SK-N-SH treated with all-trans-retinoic acid at 6 μM for 48 hours (cell line): ENCODE results near the gene NFIB.

Experiments used
- ATAC-seq: fragments of 200-7000 bp; cut with Tn5 transposase; 3 replicates; pipeline ENCODE4 v1.9.1; 2020; ENCODE audit warnings: mild to moderate bottlenecking, moderate library complexity
- ARNTL ChIP-seq: fragments of 450-650 bp; formaldehyde crosslinking; IDR thresholded peaks from 2 replicates; pipeline ENCODE4 v1.5.0; 2020; ENCODE audit warnings: low read depth, mild to moderate bottlenecking, moderate library complexity, borderline replicate concordance
- BACH2 ChIP-seq: fragments of 250-450 bp; sonication (Bioruptor Pico); IDR thresholded peaks from 2 replicates; pipeline ENCODE4 v1.9.0; 2021; ENCODE audit warnings: mild to moderate bottlenecking, borderline replicate concordance
- CSDC2 ChIP-seq: fragments of 250-450 bp; sonication (Bioruptor Pico); IDR thresholded peaks from 2 replicates; pipeline ENCODE4 v1.5.0; 2020; ENCODE audit warnings: mild to moderate bottlenecking, moderate library complexity
- ESRRG ChIP-seq: fragments of 250-450 bp; sonication (Bioruptor Pico); IDR thresholded peaks from 2 replicates; pipeline ENCODE4 v1.6.1; 2021; ENCODE audit warnings: mild to moderate bottlenecking
- ISL1 ChIP-seq: fragments of 250-450 bp; sonication (Bioruptor Pico); IDR thresholded peaks from 2 replicates; pipeline ENCODE4 v2.1.2; 2022; ENCODE audit warnings: mild to moderate bottlenecking, moderate library complexity
- OSR1 ChIP-seq: fragments of 250-450 bp; sonication (Bioruptor Pico); IDR thresholded peaks from 2 replicates; pipeline ENCODE4 v1.8.0; 2022; ENCODE audit warnings: moderate library complexity, mild to moderate bottlenecking, inconsistent platforms
- PPARA ChIP-seq: fragments of 250-450 bp; sonication (Bioruptor Pico); IDR thresholded peaks from 2 replicates; pipeline ENCODE4 v1.5.0; 2020; ENCODE audit warnings: mild to moderate bottlenecking, borderline replicate concordance
- RARB ChIP-seq: fragments of 250-450 bp; sonication (Bioruptor Pico); IDR thresholded peaks from 2 replicates; pipeline ENCODE4 v1.8.0; 2021; ENCODE audit warnings: mild to moderate bottlenecking, moderate library complexity
- SNAI2 ChIP-seq: fragments of 250-450 bp; sonication (Bioruptor Pico); IDR thresholded peaks from 2 replicates; pipeline ENCODE4 v1.5.0; 2020; ENCODE audit warnings: mild to moderate bottlenecking, moderate library complexity
- TCF4 ChIP-seq: fragments of 250-450 bp; sonication (Bioruptor Pico); IDR thresholded peaks from 2 replicates; pipeline ENCODE4 v1.8.0; 2021; ENCODE audit warnings: mild to moderate bottlenecking, moderate library complexity, borderline replicate concordance
- TOX ChIP-seq: fragments of 250-450 bp; sonication (Bioruptor Pico); IDR thresholded peaks from 2 replicates; pipeline ENCODE4 v1.8.0; 2021; ENCODE audit warnings: mild to moderate bottlenecking, moderate library complexity, borderline replicate concordance
- ZC3H10 ChIP-seq: fragments of 250-450 bp; sonication (Bioruptor Pico); IDR thresholded peaks from 2 replicates; pipeline ENCODE4 v1.5.1; 2021; ENCODE audit warnings: mild to moderate bottlenecking, moderate library complexity
- ZFP3 ChIP-seq: fragments of 250-450 bp; sonication (Bioruptor Pico); IDR thresholded peaks from 2 replicates; pipeline ENCODE4 v1.5.0; 2020; ENCODE audit warnings: mild to moderate bottlenecking, moderate library complexity
- ZFP30 ChIP-seq: fragments of 450-650 bp; formaldehyde crosslinking; IDR thresholded peaks from 2 replicates; pipeline ENCODE4 v1.5.0; 2022; ENCODE audit warnings: mild to moderate bottlenecking, moderate library complexity
- ZNF565 ChIP-seq: fragments of 450-650 bp; formaldehyde crosslinking; conservative IDR thresholded peaks from 2 replicates; pipeline ENCODE4 v1.5.0; 2020; ENCODE audit warnings: low read depth, mild to moderate bottlenecking, moderate library complexity
- ZNF70 ChIP-seq: fragments of 450-650 bp; formaldehyde crosslinking; IDR thresholded peaks from 2 replicates; pipeline ENCODE4 v1.5.0; 2020; ENCODE audit warnings: mild to moderate bottlenecking, moderate library complexity
- ZNF8 ChIP-seq: fragments of 450-650 bp; formaldehyde crosslinking; IDR thresholded peaks from 2 replicates; pipeline ENCODE4 v1.5.0; 2020; ENCODE audit warnings: mild to moderate bottlenecking, moderate library complexity
- TF ChIP-seq, protein P1 (sequence below): fragments of 250-450 bp; sonication (Bioruptor Pico); IDR thresholded peaks from 2 replicates; pipeline ENCODE4 v1.5.1; 2020; ENCODE audit warnings: low read depth, mild to moderate bottlenecking, moderate library complexity
- TF ChIP-seq, protein P2 (sequence below): fragments of 250-450 bp; sonication (Bioruptor Pico); IDR thresholded peaks from 2 replicates; pipeline ENCODE4 v1.8.0; 2021; ENCODE audit warnings: low read depth, mild to moderate bottlenecking, moderate library complexity, borderline replicate concordance
- TF ChIP-seq, protein P3 (sequence below): fragments of 250-450 bp; sonication (Bioruptor Pico); IDR thresholded peaks from 2 replicates; pipeline ENCODE4 v1.5.0; 2020; ENCODE audit warnings: mild to moderate bottlenecking, moderate library complexity
- TF ChIP-seq, protein P4 (sequence below): fragments of 250-450 bp; sonication (Bioruptor Pico); IDR thresholded peaks from 2 replicates; pipeline ENCODE4 v1.5.1; 2021; ENCODE audit warnings: mild to moderate bottlenecking, moderate library complexity
- TF ChIP-seq, protein P5 (sequence below): fragments of 250-450 bp; sonication (Bioruptor Pico); IDR thresholded peaks from 2 replicates; pipeline ENCODE4 v1.8.0; 2020; ENCODE audit warnings: mild to moderate bottlenecking, moderate library complexity, borderline replicate concordance

NFIB gene

DNA sequence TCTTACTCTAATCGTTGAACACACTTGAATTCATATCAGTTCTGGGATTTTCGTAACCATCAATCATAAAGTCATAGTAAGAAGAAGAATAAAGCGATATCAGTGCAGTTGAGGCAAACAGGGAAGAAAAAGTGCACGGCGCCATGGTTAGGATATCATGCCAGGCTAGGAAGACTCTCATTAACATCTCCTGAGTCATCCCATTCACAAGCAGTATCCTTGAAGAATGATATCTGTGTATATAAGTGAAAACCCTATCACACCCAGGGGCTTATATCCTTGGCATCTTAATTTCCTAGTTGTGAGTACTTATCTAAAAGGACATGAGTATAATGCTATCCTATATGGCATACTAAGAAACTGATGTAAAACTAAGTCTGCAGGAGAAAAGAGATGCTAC lies 38.6 kb downstream of the NFIB start:
- no peak for ATAC-seq
- TF ChIP-seq OSR1 (no peak), PPARA (no peak), ZFP30 (no peak), ARNTL (CRISPR knock-in tag) (no peak), ZNF565 (CRISPR knock-in tag) (no peak), ZNF70 (CRISPR knock-in tag) (no peak), ZNF8 (CRISPR knock-in tag) (no peak), ISL1 (CRISPR knock-in tag) (no peak)
- TF ChIP-seq, protein P1, sequence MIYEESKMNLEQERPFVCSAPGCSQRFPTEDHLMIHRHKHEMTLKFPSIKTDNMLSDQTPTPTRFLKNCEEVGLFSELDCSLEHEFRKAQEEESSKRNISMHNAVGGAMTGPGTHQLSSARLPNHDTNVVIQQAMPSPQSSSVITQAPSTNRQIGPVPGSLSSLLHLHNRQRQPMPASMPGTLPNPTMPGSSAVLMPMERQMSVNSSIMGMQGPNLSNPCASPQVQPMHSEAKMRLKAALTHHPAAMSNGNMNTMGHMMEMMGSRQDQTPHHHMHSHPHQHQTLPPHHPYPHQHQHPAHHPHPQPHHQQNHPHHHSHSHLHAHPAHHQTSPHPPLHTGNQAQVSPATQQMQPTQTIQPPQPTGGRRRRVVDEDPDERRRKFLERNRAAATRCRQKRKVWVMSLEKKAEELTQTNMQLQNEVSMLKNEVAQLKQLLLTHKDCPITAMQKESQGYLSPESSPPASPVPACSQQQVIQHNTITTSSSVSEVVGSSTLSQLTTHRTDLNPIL (CRISPR knock-in tag), result no peak
- TF ChIP-seq, protein P2, sequence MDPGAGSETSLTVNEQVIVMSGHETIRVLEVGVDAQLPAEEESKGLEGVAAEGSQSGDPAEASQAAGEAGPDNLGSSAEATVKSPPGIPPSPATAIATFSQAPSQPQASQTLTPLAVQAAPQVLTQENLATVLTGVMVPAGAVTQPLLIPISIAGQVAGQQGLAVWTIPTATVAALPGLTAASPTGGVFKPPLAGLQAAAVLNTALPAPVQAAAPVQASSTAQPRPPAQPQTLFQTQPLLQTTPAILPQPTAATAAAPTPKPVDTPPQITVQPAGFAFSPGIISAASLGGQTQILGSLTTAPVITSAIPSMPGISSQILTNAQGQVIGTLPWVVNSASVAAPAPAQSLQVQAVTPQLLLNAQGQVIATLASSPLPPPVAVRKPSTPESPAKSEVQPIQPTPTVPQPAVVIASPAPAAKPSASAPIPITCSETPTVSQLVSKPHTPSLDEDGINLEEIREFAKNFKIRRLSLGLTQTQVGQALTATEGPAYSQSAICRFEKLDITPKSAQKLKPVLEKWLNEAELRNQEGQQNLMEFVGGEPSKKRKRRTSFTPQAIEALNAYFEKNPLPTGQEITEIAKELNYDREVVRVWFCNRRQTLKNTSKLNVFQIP (CRISPR knock-in tag), result no peak

DNA sequence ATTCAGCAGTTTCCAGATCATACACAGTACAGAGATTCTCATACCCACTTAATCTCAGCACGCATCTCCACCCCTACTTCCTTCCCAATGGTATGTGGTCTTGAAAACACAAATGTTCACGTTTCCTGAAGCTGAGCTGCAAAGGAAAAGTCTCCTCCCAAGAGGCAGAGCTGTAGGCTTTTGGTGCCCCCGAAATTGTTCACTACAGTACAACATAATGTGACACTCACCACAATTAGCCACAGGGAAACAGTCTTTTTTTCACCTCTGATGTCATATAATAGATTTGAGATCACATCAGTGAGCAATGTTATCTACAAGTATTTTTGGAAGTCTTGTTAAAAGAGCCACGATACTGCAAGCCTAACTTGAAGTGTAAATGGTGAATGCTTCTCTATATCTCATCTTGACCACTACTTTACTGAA lies 40.2 kb downstream of the NFIB start:
- TF ChIP-seq ZNF70 (CRISPR knock-in tag) (no peak), TOX (CRISPR knock-in tag) (no peak), CSDC2 (CRISPR knock-in tag) (no peak), ISL1 (CRISPR knock-in tag) (no peak), PPARA (no peak), SNAI2 (CRISPR knock-in tag) (no peak), OSR1 (no peak), ZNF565 (CRISPR knock-in tag) (no peak), TCF4 (CRISPR knock-in tag) (no peak), ARNTL (CRISPR knock-in tag) (no peak), ZFP30 (no peak)
- peak; percentile 6; the same call in 1 of the 3 replicates for ATAC-seq

DNA sequence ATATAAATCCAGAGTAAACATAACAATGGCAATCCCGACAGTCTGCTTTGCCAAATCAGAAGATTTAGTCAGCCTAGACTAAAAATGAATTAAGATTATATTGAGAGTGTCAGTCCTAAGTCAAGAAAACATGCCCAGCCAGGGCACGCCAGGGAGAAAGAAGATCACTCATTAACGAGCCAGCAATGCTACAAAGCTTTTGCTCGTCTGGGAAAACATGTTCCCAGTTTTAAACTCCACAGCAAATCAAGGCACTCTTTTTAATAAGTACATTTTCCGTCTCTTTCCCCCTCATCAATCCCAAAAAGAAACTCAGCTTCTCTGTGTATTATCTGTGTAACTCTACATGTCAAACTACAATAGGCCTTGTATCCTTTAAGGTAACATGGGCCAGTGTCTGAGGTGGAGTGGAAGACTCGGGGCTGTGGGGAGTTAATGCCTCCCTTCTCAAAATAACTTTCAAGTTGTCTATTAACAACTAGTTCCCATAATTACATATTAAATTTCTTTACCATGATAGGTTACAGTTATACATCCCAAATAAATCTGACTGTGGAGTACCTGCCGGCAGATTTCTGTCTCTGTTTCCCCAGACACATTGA lies 40.9 kb downstream of the NFIB start:
- no peak for TF ChIP-seq SNAI2 (CRISPR knock-in tag)
- no peak for TF ChIP-seq BACH2
- no peak for TF ChIP-seq ZC3H10 (CRISPR knock-in tag)
- TF ChIP-seq ISL1 (CRISPR knock-in tag), result no peak
- no peak for TF ChIP-seq TCF4 (CRISPR knock-in tag)
- TF ChIP-seq, protein P1 (CRISPR knock-in tag), result no peak
- no peak for TF ChIP-seq ESRRG (CRISPR knock-in tag)
- no peak for TF ChIP-seq ZNF70 (CRISPR knock-in tag)
- no peak for TF ChIP-seq PPARA
- TF ChIP-seq ZNF565 (CRISPR knock-in tag), result no peak
- no peak for TF ChIP-seq RARB (CRISPR knock-in tag)
- TF ChIP-seq TOX (CRISPR knock-in tag), result no peak
- no peak for ATAC-seq

DNA sequence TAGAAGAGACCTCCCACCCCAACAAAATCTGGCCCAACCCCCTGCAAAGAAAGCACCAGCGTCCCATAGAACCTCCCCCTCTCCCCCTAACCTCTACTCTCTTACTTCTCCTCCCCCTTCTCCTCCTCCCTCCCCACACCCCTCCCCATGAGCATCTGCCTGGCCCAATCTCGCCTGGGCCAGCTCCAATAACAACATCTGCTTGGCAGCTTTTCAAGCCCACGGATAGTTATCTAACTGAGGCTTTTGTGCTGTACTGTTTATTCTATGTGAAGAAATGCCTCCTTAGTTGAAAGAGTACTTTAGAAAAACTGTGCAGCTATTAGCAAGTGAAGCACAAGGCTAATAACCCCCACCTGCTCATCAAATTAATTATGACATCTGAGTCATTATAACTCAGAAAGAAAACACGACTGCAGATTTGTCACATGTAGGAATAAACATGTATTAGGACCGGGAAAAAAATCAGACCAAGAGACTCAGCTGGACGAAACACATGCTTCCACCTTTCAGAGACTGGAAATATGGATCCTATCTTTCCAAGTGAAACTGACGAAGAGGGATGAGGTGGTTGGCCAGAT lies 42.8 kb downstream of the NFIB start:
- ATAC-seq, result peak; percentile 63
- TF ChIP-seq CSDC2 (CRISPR knock-in tag), result no peak
- peak; percentile 88; the same call in 1 of the 2 replicates for TF ChIP-seq SNAI2 (CRISPR knock-in tag)
- TF ChIP-seq, protein P3, sequence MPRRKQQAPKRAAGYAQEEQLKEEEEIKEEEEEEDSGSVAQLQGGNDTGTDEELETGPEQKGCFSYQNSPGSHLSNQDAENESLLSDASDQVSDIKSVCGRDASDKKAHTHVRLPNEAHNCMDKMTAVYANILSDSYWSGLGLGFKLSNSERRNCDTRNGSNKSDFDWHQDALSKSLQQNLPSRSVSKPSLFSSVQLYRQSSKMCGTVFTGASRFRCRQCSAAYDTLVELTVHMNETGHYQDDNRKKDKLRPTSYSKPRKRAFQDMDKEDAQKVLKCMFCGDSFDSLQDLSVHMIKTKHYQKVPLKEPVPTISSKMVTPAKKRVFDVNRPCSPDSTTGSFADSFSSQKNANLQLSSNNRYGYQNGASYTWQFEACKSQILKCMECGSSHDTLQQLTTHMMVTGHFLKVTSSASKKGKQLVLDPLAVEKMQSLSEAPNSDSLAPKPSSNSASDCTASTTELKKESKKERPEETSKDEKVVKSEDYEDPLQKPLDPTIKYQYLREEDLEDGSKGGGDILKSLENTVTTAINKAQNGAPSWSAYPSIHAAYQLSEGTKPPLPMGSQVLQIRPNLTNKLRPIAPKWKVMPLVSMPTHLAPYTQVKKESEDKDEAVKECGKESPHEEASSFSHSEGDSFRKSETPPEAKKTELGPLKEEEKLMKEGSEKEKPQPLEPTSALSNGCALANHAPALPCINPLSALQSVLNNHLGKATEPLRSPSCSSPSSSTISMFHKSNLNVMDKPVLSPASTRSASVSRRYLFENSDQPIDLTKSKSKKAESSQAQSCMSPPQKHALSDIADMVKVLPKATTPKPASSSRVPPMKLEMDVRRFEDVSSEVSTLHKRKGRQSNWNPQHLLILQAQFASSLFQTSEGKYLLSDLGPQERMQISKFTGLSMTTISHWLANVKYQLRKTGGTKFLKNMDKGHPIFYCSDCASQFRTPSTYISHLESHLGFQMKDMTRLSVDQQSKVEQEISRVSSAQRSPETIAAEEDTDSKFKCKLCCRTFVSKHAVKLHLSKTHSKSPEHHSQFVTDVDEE (CRISPR knock-in tag), result peak; percentile 48; the same call in 1 of the 2 replicates
- TF ChIP-seq OSR1, result no peak
- TF ChIP-seq TOX (CRISPR knock-in tag), result no peak; the same call in 1 of the 2 replicates
- peak; percentile 26 for TF ChIP-seq ISL1 (CRISPR knock-in tag)
- peak; percentile 77 for TF ChIP-seq TCF4 (CRISPR knock-in tag)
- no peak for TF ChIP-seq ESRRG (CRISPR knock-in tag)
- TF ChIP-seq ZFP3, result no peak
- TF ChIP-seq ZNF70 (CRISPR knock-in tag), result peak; percentile 37; the same call in 1 of the 2 replicates
- TF ChIP-seq, protein P4, sequence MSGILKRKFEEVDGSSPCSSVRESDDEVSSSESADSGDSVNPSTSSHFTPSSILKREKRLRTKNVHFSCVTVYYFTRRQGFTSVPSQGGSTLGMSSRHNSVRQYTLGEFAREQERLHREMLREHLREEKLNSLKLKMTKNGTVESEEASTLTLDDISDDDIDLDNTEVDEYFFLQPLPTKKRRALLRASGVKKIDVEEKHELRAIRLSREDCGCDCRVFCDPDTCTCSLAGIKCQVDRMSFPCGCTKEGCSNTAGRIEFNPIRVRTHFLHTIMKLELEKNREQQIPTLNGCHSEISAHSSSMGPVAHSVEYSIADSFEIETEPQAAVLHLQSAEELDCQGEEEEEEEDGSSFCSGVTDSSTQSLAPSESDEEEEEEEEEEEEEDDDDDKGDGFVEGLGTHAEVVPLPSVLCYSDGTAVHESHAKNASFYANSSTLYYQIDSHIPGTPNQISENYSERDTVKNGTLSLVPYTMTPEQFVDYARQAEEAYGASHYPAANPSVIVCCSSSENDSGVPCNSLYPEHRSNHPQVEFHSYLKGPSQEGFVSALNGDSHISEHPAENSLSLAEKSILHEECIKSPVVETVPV, result 0 out of 2 replicates have a peak, but pooled peaks have one; percentile 9
- TF ChIP-seq, protein P5, sequence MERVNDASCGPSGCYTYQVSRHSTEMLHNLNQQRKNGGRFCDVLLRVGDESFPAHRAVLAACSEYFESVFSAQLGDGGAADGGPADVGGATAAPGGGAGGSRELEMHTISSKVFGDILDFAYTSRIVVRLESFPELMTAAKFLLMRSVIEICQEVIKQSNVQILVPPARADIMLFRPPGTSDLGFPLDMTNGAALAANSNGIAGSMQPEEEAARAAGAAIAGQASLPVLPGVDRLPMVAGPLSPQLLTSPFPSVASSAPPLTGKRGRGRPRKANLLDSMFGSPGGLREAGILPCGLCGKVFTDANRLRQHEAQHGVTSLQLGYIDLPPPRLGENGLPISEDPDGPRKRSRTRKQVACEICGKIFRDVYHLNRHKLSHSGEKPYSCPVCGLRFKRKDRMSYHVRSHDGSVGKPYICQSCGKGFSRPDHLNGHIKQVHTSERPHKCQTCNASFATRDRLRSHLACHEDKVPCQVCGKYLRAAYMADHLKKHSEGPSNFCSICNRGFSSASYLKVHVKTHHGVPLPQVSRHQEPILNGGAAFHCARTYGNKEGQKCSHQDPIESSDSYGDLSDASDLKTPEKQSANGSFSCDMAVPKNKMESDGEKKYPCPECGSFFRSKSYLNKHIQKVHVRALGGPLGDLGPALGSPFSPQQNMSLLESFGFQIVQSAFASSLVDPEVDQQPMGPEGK, result 0 out of 2 replicates have a peak, but pooled peaks have one; percentile 15
- no peak for TF ChIP-seq ARNTL (CRISPR knock-in tag)
